ENCODE data around the gene SLC39A13.
A peak's percentile ranks its signal among the peaks of the same experiment; 100 is the strongest.
"Not testable (repeated sequence)": the region's sequence is repeated elsewhere in the genome, so short reads cannot be mapped to it uniquely, and the experiment has no call there.

The SLC39A13 gene

DNA sequence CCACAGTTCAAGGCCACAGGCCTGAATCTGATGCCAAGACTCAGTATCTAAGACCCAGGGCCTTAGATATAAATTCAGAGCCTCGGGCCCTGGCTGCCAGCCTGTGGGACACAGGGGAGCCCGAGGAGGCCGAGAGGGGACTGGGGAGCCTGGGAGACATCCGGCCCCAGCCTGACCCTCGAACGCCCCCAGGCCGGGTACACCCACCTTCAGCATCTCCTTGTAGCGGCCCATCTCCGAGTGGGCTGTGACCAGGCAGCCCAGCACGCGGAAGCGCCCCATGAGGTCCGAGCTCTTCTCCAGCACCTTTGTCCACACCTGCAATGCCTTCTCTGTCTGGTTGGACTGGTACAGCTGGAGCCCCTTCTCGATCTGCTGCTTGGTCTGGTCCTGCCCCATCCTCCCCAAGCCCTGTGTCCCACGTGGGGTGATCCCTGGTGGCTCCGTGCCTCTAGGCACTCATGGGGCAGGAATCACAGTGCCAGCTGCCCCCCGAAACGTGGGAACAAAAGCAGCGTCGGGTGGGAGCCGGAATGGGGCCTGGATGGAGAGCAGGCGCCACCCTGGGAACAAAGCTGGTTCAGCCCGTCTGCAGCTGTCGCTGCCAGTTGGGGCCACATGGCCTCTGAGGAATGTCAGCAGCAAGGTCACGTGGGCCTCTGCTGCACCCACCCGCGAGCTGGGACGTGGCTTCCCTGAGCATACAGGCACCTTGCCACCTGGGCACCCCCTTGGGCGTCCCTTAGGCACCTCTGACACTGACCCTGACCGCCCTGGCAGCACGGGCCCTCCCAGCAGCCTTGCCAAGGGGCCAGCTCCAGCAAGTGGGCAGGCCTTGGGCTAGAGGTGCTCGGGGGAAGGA lies 40.4 kb downstream of the SLC39A13 start, which contains the start of gene RAPSN:
Gene RAPSN (minus strand): TSS at position 571 of the 862 bp plus-strand sequence. CDS start 172 bp downstream, at position 399.
- no peak for TF ChIP-seq POLR2AphosphoS5 (IDR thresholded peaks at IDR 0.05; ENCODE audit: low read depth, low read length)
- TF ChIP-seq POLR2A (IDR thresholded peaks at IDR 0.05; ENCODE audit: low read depth, low read length) = no peak
- TF ChIP-seq TAF1 (IDR thresholded peaks at IDR 0.05; ENCODE audit: borderline replicate concordance, low read depth, low read length) = no peak
- no peak for DNase-seq (ENCODE audit: insufficient read length)
- FAIRE-seq = no peak

DNA sequence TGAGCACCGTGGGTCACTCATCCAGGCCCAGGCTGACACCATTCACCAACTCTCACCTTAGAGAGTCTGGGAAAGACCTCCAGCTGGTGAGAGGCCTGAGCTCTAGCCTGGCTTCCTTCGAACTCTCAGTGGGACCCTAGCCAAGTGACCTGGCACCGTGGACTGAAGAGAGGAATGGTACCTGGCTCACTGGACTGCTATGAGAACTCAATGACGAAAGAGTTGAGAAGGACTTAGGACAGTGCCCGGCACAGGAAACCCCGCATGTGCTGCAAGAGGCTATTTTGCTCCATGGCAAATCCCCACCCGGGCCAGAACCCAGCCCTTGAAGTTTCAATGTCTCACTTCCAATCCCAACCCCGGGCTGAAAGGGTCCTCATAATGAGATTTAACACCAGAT lies 41.2 kb downstream of the SLC39A13 start:
- no peak for TF ChIP-seq TAF1 (IDR thresholded peaks at IDR 0.05; ENCODE audit: borderline replicate concordance, low read depth, low read length)
- no peak for TF ChIP-seq POLR2A (IDR thresholded peaks at IDR 0.05; ENCODE audit: low read depth, low read length)
- TF ChIP-seq POLR2AphosphoS5 (IDR thresholded peaks at IDR 0.05; ENCODE audit: low read depth, low read length) = no peak
- FAIRE-seq (no peak), DNase-seq (ENCODE audit: insufficient read length) (no peak)

DNA sequence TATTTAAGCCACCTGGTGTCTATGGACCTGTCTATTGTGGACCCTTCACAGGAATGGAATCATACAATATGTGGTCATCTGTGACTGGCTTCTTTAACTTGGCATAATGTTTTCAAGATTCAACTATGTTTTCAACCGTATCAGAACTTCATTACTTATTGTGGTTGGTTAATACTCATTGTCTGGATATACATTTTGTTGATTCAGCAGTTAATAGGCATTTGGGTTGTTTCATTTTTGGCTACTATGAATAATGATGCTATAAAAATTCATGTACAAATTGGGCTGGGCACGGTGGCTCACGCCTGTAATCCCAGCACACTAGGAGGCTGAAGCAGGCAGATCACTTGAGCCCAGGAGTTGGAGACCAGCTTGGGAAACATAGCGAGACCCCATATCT lies 43.0 kb downstream of the SLC39A13 start:
- TF ChIP-seq POLR2AphosphoS5 (IDR thresholded peaks at IDR 0.05; ENCODE audit: low read depth, low read length) (no peak), TAF1 (IDR thresholded peaks at IDR 0.05; ENCODE audit: borderline replicate concordance, low read depth, low read length) (no peak), POLR2A (IDR thresholded peaks at IDR 0.05; ENCODE audit: low read depth, low read length) (no peak)
- DNase-seq (ENCODE audit: insufficient read length) (no peak), FAIRE-seq (no peak)

DNA sequence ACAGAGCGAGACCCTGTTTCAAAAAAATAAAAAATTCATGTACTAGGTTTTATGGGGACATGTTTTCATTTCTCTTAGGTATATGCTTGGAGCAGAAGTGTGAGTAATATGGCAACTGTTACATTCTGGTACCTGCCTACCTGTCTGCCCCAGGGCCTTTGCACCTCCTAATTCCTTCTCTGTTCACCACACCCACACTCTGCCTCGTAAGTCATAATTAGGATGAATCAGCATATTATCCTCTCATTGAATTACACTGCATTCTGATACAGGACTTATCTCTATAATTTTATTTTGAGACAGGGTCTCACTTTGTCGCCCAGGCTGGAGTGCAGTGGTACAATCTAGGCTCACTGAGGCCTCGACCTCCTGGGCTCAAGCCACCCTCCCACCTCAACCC lies 43.6 kb downstream of the SLC39A13 start:
- no peak for FAIRE-seq
- no peak for TF ChIP-seq POLR2A (IDR thresholded peaks at IDR 0.05; ENCODE audit: low read depth, low read length)
- no peak for TF ChIP-seq POLR2AphosphoS5 (IDR thresholded peaks at IDR 0.05; ENCODE audit: low read depth, low read length)
- no peak for TF ChIP-seq TAF1 (IDR thresholded peaks at IDR 0.05; ENCODE audit: borderline replicate concordance, low read depth, low read length)

DNA sequence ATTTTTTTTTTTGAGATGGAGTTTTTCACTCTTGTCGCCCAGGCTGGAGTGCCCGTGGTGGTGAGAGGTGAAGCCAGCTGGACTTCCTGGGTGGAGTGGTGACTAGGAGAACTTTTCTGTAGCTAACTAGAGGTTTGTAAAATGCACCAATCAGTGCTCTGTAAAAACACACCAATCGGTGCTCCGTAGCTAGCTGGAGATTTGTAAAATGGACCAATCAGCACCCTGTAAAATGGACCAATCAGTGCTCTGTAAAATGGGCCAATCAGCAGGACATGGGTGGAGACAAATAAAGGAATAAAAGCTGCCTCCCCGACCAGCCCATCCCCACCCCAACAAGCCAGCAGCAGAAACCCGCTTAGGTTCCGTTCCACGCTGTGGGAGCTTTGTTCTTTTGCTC lies 45.0 kb downstream of the SLC39A13 start:
- FAIRE-seq (no peak), DNase-seq (ENCODE audit: insufficient read length) (no peak)
- TF ChIP-seq POLR2AphosphoS5 (IDR thresholded peaks at IDR 0.05; ENCODE audit: low read depth, low read length) (no peak), TAF1 (IDR thresholded peaks at IDR 0.05; ENCODE audit: borderline replicate concordance, low read depth, low read length) (no peak), POLR2A (IDR thresholded peaks at IDR 0.05; ENCODE audit: low read depth, low read length) (no peak)

More for the DNA sequence above, 43.6 kb downstream of the SLC39A13 start:
- no peak for DNase-seq (ENCODE audit: insufficient read length)

DNA sequence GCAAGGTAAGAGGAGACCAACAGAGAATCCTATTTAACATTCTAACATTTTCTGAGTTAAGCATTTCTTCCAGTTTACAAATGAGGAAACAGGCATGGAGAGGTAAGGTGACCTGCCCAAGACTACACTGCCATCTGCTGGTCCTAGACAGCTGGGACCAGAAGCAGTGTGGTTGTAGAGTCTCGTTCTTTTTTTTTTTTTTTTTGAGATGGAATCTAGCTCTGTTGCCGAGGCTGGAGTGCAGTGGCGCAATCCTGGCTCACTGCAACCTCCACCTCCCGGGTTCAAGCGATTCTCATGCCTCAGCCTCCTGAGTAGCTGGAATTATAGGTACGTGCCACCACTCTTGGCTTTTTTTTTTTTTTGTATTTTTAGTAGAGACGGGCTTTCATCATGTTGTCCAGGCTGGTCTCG lies 45.9 kb downstream of the SLC39A13 start:
- peak; percentile 76 for FAIRE-seq
- DNase-seq (ENCODE audit: insufficient read length) = not testable (repeated sequence)

DNA sequence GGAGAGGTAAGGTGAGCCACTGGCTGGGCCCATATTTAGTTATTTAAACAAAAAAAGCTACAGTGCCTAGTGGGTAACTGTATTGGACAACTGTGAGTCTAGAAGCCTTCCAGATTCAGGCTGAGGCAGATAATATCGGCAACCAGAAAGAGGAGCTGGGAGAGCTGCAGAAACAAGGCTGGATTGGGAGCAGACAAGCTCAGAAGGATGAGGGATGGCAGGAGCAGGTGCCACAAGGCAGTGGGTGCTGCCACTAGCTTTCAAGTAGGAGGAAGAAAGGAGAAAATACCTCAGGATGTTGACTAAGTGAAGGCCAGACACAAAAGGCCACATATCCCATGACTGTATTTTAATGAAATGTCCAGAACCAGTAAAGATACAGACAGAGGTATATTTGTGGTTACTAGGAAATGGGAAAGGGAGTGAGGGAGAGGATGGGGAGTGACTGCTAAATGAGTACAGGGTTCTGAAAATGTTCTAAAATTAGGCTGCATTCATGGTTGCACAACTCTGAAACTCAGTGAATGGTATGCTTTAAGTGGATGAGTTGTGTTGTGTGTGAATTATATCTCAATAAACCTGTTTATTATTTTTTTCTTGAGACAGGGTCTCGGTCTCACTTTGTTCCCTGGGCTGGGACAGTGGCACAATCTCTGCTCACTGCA lies 52.3 kb downstream of the SLC39A13 start:
- DNase-seq (ENCODE audit: insufficient read length) (no peak), FAIRE-seq (no peak)
- TF ChIP-seq POLR2AphosphoS5 (IDR thresholded peaks at IDR 0.05; ENCODE audit: low read depth, low read length) = no peak
- TF ChIP-seq TAF1 (IDR thresholded peaks at IDR 0.05; ENCODE audit: borderline replicate concordance, low read depth, low read length) = no peak
- no peak for TF ChIP-seq POLR2A (IDR thresholded peaks at IDR 0.05; ENCODE audit: low read depth, low read length)

DNA sequence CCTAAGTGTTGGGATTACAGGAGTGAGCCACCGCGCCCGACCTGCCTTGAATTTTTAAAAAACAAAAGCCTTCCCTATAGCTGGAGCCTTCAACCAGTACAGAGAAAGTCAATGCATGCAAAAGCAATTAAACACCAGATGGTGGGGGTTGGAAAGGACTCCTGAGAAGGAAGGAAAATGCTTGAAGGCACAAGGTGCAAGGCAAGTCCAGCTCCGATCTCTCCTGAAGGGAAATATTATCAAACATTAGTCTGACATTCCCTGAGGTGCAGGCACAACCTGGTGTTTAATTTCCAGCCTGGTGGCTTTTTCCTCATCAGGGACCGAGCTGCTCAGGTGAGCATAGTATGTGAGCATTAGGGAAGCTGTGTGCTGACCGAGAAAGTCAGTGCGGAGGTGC lies 53.5 kb downstream of the SLC39A13 start:
- DNase-seq (ENCODE audit: insufficient read length) (no peak), FAIRE-seq (no peak)
- no peak for TF ChIP-seq POLR2AphosphoS5 (IDR thresholded peaks at IDR 0.05; ENCODE audit: low read depth, low read length)

DNA sequence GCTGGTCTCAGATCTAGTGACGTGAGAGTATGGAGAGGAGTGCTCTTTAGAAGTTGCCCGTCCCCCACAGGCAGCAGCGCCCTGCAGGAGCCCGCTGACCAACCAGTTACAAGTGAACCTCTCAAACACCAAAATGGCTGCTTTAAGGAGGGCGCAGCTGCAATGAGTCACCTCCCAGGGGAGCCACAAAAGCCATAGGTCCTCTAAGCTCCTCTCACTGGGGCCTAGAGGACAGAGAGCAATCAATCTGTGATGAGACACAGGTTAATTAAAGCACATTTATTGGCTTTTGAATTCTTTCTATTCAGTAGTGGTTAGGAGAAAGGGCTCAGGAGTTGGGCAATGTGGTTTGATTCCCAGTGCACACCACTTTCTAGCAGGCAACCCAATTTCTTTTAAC lies 56.1 kb downstream of the SLC39A13 start:
- no peak for DNase-seq (ENCODE audit: insufficient read length)

More for the DNA sequence above, 56.1 kb downstream of the SLC39A13 start:
- TF ChIP-seq POLR2AphosphoS5 (IDR thresholded peaks at IDR 0.05; ENCODE audit: low read depth, low read length) (no peak), TAF1 (IDR thresholded peaks at IDR 0.05; ENCODE audit: borderline replicate concordance, low read depth, low read length) (no peak), POLR2A (IDR thresholded peaks at IDR 0.05; ENCODE audit: low read depth, low read length) (no peak)
- no peak for FAIRE-seq

Measured in GM12892 (cell line).